B cell (primary cell): ENCODE data around the gene ACAD8.

ENCODE experiments used
- EZH2 ChIP-seq: IDR thresholded peaks from 2 replicates; pipeline ENCODE4 v1.6.1; 2012; ENCODE audit warnings: borderline replicate concordance, low read depth, mild to moderate bottlenecking, moderate library complexity, low read length; ENCODE audit not compliant: insufficient read depth, poor library complexity, severe bottlenecking
- TF ChIP-seq, protein P1 (sequence below): fragments of 200-600 bp; IDR thresholded peaks from one replicate; pipeline ENCODE4 v1.8.0; 2022; ENCODE audit warnings: antibody characterized with exemption, mild to moderate bottlenecking

DNA sequence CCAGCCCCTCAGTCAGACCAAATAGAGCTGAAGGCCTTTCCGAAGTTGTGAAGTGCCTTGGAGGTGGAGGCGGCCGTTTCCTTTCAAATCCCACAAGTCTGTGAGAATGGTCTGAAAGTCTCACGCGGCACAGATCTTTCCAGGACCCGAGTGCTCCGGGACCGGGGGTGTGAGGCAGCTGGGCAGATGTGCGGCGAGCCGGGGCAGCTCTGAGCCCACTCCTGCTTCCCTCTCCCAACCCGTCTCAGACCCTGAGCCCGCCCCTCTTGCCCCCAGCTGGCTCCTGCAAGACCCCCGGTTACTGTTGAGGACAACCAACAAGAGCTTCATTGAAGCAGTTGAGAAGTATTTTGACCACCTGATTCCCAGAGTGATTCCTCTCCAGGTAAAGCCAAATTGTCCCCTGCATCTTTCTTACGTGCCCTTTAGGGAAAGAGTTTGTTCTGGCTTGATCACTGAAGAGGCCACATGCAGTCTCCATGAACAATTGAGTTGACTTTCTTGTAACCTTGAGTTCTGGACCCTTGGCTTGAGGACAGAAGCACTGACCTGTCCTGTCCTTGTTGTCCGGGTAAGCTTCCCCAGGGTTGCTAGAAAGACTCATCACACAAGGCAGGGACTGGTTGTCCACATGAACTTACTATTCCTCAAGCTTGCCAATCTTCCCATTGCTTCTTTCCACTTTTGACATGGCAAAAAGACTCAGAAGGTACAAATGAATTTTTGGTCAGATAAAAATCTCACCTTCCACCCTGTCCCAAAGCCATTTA, 30.3 kb downstream of the ACAD8 start:
- no peak for TF ChIP-seq EZH2
- TF ChIP-seq, protein P1, sequence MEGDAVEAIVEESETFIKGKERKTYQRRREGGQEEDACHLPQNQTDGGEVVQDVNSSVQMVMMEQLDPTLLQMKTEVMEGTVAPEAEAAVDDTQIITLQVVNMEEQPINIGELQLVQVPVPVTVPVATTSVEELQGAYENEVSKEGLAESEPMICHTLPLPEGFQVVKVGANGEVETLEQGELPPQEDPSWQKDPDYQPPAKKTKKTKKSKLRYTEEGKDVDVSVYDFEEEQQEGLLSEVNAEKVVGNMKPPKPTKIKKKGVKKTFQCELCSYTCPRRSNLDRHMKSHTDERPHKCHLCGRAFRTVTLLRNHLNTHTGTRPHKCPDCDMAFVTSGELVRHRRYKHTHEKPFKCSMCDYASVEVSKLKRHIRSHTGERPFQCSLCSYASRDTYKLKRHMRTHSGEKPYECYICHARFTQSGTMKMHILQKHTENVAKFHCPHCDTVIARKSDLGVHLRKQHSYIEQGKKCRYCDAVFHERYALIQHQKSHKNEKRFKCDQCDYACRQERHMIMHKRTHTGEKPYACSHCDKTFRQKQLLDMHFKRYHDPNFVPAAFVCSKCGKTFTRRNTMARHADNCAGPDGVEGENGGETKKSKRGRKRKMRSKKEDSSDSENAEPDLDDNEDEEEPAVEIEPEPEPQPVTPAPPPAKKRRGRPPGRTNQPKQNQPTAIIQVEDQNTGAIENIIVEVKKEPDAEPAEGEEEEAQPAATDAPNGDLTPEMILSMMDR = no peak
